Hepatocyte (in vitro differentiated cells): ENCODE measurements around the gene GPR15. TPM values are rescaled to one million over a fixed set of nuclear protein-coding genes. Genes with fewer than 3 reads are reported as not detected.

ENCODE experiments used
- DNase-seq: peaks from one replicate; pipeline ENCODE4 v3.0.0-alpha.2; 2016; ENCODE audit warnings: low spot score
- H2AFZ ChIP-seq: fragments of 200-600 bp; sonication (generic); 2 replicates; pipeline ENCODE4 v1.6.0; 2016; ENCODE audit warnings: antibody characterized with exemption, mild to moderate bottlenecking
- H3K27ac ChIP-seq: fragments of 200-600 bp; sonication (generic); 2 replicates; pipeline ENCODE4 v1.5.1; 2016; ENCODE audit warnings: mild to moderate bottlenecking
- H3K27me3 ChIP-seq: fragments of 200-600 bp; sonication (generic); 2 replicates; pipeline ENCODE4 v1.6.1; 2016
- H3K36me3 ChIP-seq: fragments of 200-600 bp; sonication (generic); replicated peaks from 2 replicates; pipeline ENCODE4 v1.5.1; 2016; ENCODE audit warnings: low read depth; ENCODE audit not compliant: insufficient read depth
- H3K4me1 ChIP-seq: fragments of 200-600 bp; sonication (generic); 2 replicates; pipeline ENCODE4 v1.5.1; 2016; ENCODE audit warnings: mild to moderate bottlenecking, moderate library complexity; ENCODE audit not compliant: insufficient read depth
- H3K4me2 ChIP-seq: fragments of 200-600 bp; sonication (generic); 2 replicates; pipeline ENCODE4 v1.6.0; 2016
- H3K4me3 ChIP-seq: fragments of 200-600 bp; sonication (generic); 2 replicates; pipeline ENCODE4 v1.5.1; 2016; ENCODE audit warnings: mild to moderate bottlenecking
- H3K79me2 ChIP-seq: fragments of 200-600 bp; sonication (generic); 2 replicates; pipeline ENCODE4 v1.6.0; 2017; ENCODE audit warnings: mild to moderate bottlenecking
- H3K9me2 ChIP-seq: fragments of 200-600 bp; sonication (generic); replicated peaks from 2 replicates; pipeline ENCODE4 v1.6.0; 2017; ENCODE audit warnings: mild to moderate bottlenecking; ENCODE audit not compliant: insufficient read depth
- H3K9me3 ChIP-seq: fragments of 200-600 bp; sonication (generic); 2 replicates; pipeline ENCODE4 v1.5.1; 2016; ENCODE audit warnings: low read depth, mild to moderate bottlenecking
- H4K20me1 ChIP-seq: fragments of 200-600 bp; sonication (generic); 2 replicates; pipeline ENCODE4 v1.6.0; 2016; ENCODE audit warnings: mild to moderate bottlenecking; ENCODE audit not compliant: insufficient read depth, poor library complexity, severe bottlenecking
- EZH2 ChIP-seq: fragments of 200-600 bp; sonication (generic); IDR thresholded peaks from 2 replicates; pipeline ENCODE4 v1.6.1; 2016; ENCODE audit warnings: antibody characterized with exemption, mild to moderate bottlenecking, borderline replicate concordance
- EZH2phosphoT487 ChIP-seq: fragments of 200-600 bp; sonication (generic); IDR thresholded peaks from one replicate; pipeline ENCODE4 v1.6.1; 2018; ENCODE audit warnings: antibody characterized with exemption, mild to moderate bottlenecking, low read depth, moderate library complexity; ENCODE audit not compliant: unreplicated experiment, severe bottlenecking
- WGBS: methylation state at CpG from one replicate; pipeline ENCODE4 v1.1.6; 2016; ENCODE audit warnings: low lambda C conversion rate; ENCODE audit errors: missing lambda C conversion rate; 5-methylcytosine and 5-hydroxymethylcytosine counted together
- polyA plus RNA-seq: library from polyadenylated mRNA; unstranded; fragments of >200 nt; fragmentation: Nextera tagmentation; extraction: Ambion mirVana; gene quantifications from 2 replicates; pipeline ENCODE4 v1.2.1, GENCODE V29; 2016
- total RNA-seq: library from RNA; depleted of rRNA; stranded (reverse); fragments of >200 nt; gene quantifications from 2 replicates; pipeline ENCODE4 v1.2.3, GENCODE V29; 2014
- TF ChIP-seq, protein P1 (sequence below): fragments of 200-600 bp; sonication (generic); IDR thresholded peaks from 2 replicates; pipeline ENCODE4 v1.5.1; 2016; ENCODE audit warnings: antibody characterized with exemption, mild to moderate bottlenecking; ENCODE audit not compliant: poor library complexity

Gene GPR15
- total and polyA plus RNA-seq, 2 experiments from 2014 or later, result not detected

DNA sequence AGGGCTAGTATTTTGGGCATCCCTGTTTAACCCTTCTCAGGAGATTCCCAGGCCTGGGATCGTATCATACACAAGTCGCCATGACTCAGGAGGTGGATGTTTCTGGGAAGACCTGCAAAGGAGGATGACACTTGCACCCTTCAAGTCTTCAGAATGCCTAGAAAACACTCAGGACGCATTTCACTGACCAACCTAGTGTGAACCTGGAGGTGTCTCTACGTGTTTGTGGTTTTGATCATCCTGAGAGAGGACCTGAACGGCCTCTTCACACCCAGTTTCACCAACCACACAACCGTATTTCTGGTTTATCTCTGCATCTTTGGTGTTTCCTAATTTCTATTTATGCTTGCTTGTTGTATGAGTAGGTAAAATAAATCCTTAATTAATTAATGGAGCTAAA lies 6.3 kb upstream of the GPR15 start:
- H4K20me1 ChIP-seq, result peaks cover 5% of the 10 kb centered on the region
- TF ChIP-seq, protein P1, sequence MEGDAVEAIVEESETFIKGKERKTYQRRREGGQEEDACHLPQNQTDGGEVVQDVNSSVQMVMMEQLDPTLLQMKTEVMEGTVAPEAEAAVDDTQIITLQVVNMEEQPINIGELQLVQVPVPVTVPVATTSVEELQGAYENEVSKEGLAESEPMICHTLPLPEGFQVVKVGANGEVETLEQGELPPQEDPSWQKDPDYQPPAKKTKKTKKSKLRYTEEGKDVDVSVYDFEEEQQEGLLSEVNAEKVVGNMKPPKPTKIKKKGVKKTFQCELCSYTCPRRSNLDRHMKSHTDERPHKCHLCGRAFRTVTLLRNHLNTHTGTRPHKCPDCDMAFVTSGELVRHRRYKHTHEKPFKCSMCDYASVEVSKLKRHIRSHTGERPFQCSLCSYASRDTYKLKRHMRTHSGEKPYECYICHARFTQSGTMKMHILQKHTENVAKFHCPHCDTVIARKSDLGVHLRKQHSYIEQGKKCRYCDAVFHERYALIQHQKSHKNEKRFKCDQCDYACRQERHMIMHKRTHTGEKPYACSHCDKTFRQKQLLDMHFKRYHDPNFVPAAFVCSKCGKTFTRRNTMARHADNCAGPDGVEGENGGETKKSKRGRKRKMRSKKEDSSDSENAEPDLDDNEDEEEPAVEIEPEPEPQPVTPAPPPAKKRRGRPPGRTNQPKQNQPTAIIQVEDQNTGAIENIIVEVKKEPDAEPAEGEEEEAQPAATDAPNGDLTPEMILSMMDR, result no peak
- no peak for TF ChIP-seq EZH2phosphoT487
- no peak for TF ChIP-seq EZH2
- no peaks in the 10 kb centered on the region for H3K36me3 ChIP-seq
- no peak overlapping the region for H2AFZ ChIP-seq
- H3K79me2 ChIP-seq, result peaks cover 14% of the 10 kb centered on the region
- H3K4me1 ChIP-seq, result peaks cover 6% of the 10 kb centered on the region
- H3K27me3 ChIP-seq, result no peaks in the 10 kb centered on the region
- H3K4me2 ChIP-seq, result no peak overlapping the region
- no peaks in the 10 kb centered on the region for H3K9me2 ChIP-seq
- H3K4me3 ChIP-seq, result no peak overlapping the region
- no peaks in the 10 kb centered on the region for H3K9me3 ChIP-seq
- DNase-seq, result no peak
- no peak overlapping the region for H3K27ac ChIP-seq
- 93% methylated on average over 6 of the region's 6 CpGs for WGBS

GRCh38 chr3:98528474-98529346 lies 3.1 kb upstream of the GPR15 start:
- WGBS, result 32% methylated on average over 4 of the region's 4 CpGs
- Histone ChIP-seq H3K9me3 (no peaks in the 10 kb centered on the region), H3K4me3 (no peak overlapping the region), H3K36me3 (no peaks in the 10 kb centered on the region), H3K4me1 (no peaks in the 10 kb centered on the region), H3K27ac (no peak overlapping the region), H3K79me2 (no peaks in the 10 kb centered on the region), H2AFZ (no peak overlapping the region), H3K4me2 (no peak overlapping the region), H3K27me3 (no peaks in the 10 kb centered on the region), H4K20me1 (no peaks in the 10 kb centered on the region), H3K9me2 (no peaks in the 10 kb centered on the region)
- no peak for DNase-seq
- TF ChIP-seq EZH2 (no peak), EZH2phosphoT487 (no peak)
- TF ChIP-seq, protein P1, result no peak

GRCh38 chr3:98529856-98530459 lies 1.8 kb upstream of the GPR15 start:
- Histone ChIP-seq H3K9me2 (no peaks in the 10 kb centered on the region), H3K79me2 (no peaks in the 10 kb centered on the region), H3K4me3 (no peak overlapping the region), H4K20me1 (no peaks in the 10 kb centered on the region), H3K4me2 (no peak overlapping the region), H3K27ac (no peak overlapping the region), H3K4me1 (no peaks in the 10 kb centered on the region), H2AFZ (no peak overlapping the region), H3K9me3 (no peaks in the 10 kb centered on the region), H3K27me3 (no peaks in the 10 kb centered on the region), H3K36me3 (no peaks in the 10 kb centered on the region)
- 93% methylated on average over 8 of the region's 8 CpGs for WGBS
- DNase-seq, result no peak
- TF ChIP-seq, protein P1, result no peak
- no peak for TF ChIP-seq EZH2phosphoT487
- no peak for TF ChIP-seq EZH2
